HCT116 (cell line): ENCODE measurements around the gene G6PC3. TPM values are rescaled to one million over a fixed set of nuclear protein-coding genes. Genes with fewer than 3 reads are reported as not detected.

Experiments used
- ATAC-seq: fragments of 200-7000 bp; cut with Tn5 transposase; 2 replicates; pipeline ENCODE4 v1.9.1; 2020; ENCODE audit warnings: mild to moderate bottlenecking, moderate library complexity
- BruUV-seq: library from RNA; stranded (reverse); fragments of 400-500 nt; replicated peaks from 2 replicates; lab custom pipeline; 2021; lab: Mats Ljungman, UMichigan
- CTCF ChIA-PET: fragments of 300-600 bp; sonication (Branson Sonifier 250); formaldehyde crosslinking; loops from one replicate; lab custom pipeline; 2021; ENCODE audit warnings: antibody characterized with exemption; lab: Charles Lee
- POLR2A ChIA-PET: fragments of 300-600, 350-600 bp; sonication (Branson Sonifier 250); formaldehyde crosslinking; loops from one replicate; lab custom pipeline; 2021; ENCODE audit warnings: antibody characterized with exemption; lab: Charles Lee
- RAD21 ChIA-PET, 2 experiments: fragments of 300-600 bp; sonication (Branson Sonifier 250); formaldehyde crosslinking; loops; one replicate each; lab custom pipeline; 2023; ENCODE audit warnings: low total read pairs in 2 of 2; ENCODE audit not compliant: uncharacterized antibody in 2 of 2, unreplicated experiment in 2 of 2, low non-redundant PET in 1 of 2; lab: Charles Lee
- DNase-seq: peaks from one replicate; pipeline ENCODE4 v3.0.0-alpha.2; 2010; ENCODE audit warnings: low read depth, low spot score
- H2AFZ ChIP-seq: fragments of 200-600 bp; shearing (Covaris generic), sonication (generic); 2 replicates; pipeline ENCODE4 v1.6.1; 2017; ENCODE audit warnings: low read depth, mixed run types, mixed read lengths, antibody characterized with exemption, low read length; ENCODE audit not compliant: poor library complexity, severe bottlenecking
- H3K27ac ChIP-seq: 2 replicates; pipeline ENCODE4 v1.5.1; 2012; ENCODE audit warnings: low read depth, low read length
- H3K27me3 ChIP-seq: fragments of 200-600 bp; sonication (generic); 2 replicates; pipeline ENCODE4 v1.6.1; 2016; ENCODE audit warnings: mixed run types, low read length, mixed read lengths; ENCODE audit not compliant: insufficient read depth
- H3K36me3 ChIP-seq, 2 experiments: fragments of 200-500 bp in 1 of 2; fragments of 200-600 bp in 1 of 2; sonication (Bioruptor generic) in 1 of 2; sonication (generic) in 1 of 2; 2 replicates each; pipeline versions ENCODE4 v1.5.1 to v1.6.1; 2014 to 2016; ENCODE audit warnings: low read length in 2 of 2, inconsistent platforms in 1 of 2, mixed read lengths in 1 of 2, mixed run types in 1 of 2; ENCODE audit not compliant: insufficient read depth in 2 of 2, control insufficient read depth in 1 of 2
- H3K4me1 ChIP-seq, 2 experiments: fragments of 200-600 bp in 1 of 2; sonication (generic) in 1 of 2; 2 replicates each; pipeline versions ENCODE4 v1.5.1 to v1.6.1; 2012 to 2017; ENCODE audit warnings: low read length in 2 of 2, inconsistent platforms in 1 of 2, mild to moderate bottlenecking in 1 of 2, mixed read lengths in 1 of 2, mixed run types in 1 of 2, moderate library complexity in 1 of 2; ENCODE audit not compliant: insufficient read depth in 2 of 2, control insufficient read depth in 1 of 2
- H3K4me2 ChIP-seq: fragments of 200-600 bp; sonication (generic); 2 replicates; pipeline ENCODE4 v1.6.1; 2017; ENCODE audit warnings: mixed run types, low read length, mixed read lengths
- H3K4me3 ChIP-seq, 2 experiments: fragments of 200-600 bp in 1 of 2; sonication (generic) in 1 of 2; replicated peaks in 1 of 2; 2 replicates each; pipeline ENCODE4 v1.5.1; 2011 to 2016; ENCODE audit warnings: low read length in 2 of 2, control low read depth in 1 of 2, low read depth in 1 of 2, mild to moderate bottlenecking in 1 of 2, mixed read lengths in 1 of 2, mixed run types in 1 of 2
- H3K79me2 ChIP-seq: fragments of 200-600 bp; sonication (generic); 2 replicates; pipeline ENCODE4 v1.6.1; 2017; ENCODE audit warnings: mild to moderate bottlenecking, mixed run types, low read length, moderate library complexity, mixed read lengths; ENCODE audit not compliant: insufficient read depth
- H3K9ac ChIP-seq: fragments of 200-600 bp; sonication (generic); 2 replicates; pipeline ENCODE4 v1.6.1; 2016; ENCODE audit warnings: low read length, mixed read lengths
- H3K9me2 ChIP-seq: fragments of 200-600 bp; sonication (generic), shearing (Covaris generic); 2 replicates; pipeline ENCODE4 v1.6.1; 2017; ENCODE audit warnings: mixed run types, mild to moderate bottlenecking, moderate library complexity; ENCODE audit not compliant: insufficient read depth
- H3K9me3 ChIP-seq, 2 experiments: fragments of 200-500 bp in 1 of 2; fragments of 200-600 bp in 1 of 2; sonication (Bioruptor generic) in 1 of 2; sonication (generic) in 1 of 2; 2 replicates each; pipeline ENCODE4 v1.6.1; 2014 to 2017; ENCODE audit warnings: low read length in 2 of 2, mixed read lengths in 2 of 2, inconsistent platforms in 1 of 2, low read depth in 1 of 2, mild to moderate bottlenecking in 1 of 2, mixed run types in 1 of 2, moderate library complexity in 1 of 2; ENCODE audit not compliant: control insufficient read depth in 1 of 2, insufficient read depth in 1 of 2
- H4K20me1 ChIP-seq: fragments of 200-600 bp; sonication (generic), shearing (Covaris generic); 2 replicates; pipeline ENCODE4 v1.6.1; 2017; ENCODE audit warnings: mixed run types, mild to moderate bottlenecking, moderate library complexity; ENCODE audit not compliant: insufficient read depth
- CTCF ChIP-seq, 3 experiments: fragments of 200-600 bp in 1 of 3; sonication (generic) in 1 of 3; IDR thresholded peaks in 2 of 3; conservative IDR thresholded peaks in 1 of 3; 2 replicates each; pipeline ENCODE4 v1.5.1; 2012 to 2017; ENCODE audit warnings: low read depth in 2 of 3, low read length in 2 of 3, antibody characterized with exemption in 1 of 3, borderline replicate concordance in 1 of 3, control low read depth in 1 of 3, mild to moderate bottlenecking in 1 of 3, mixed read lengths in 1 of 3, mixed run types in 1 of 3, moderate library complexity in 1 of 3; ENCODE audit not compliant: insufficient read depth in 1 of 3
- FOSL1 ChIP-seq: IDR thresholded peaks from 2 replicates; pipeline ENCODE4 v1.6.1; 2012; ENCODE audit warnings: low read depth
- RAD21 ChIP-seq: IDR thresholded peaks from 2 replicates; pipeline ENCODE4 v1.6.1; 2012; ENCODE audit warnings: low read depth, mild to moderate bottlenecking
- TCF7L2 ChIP-seq: IDR thresholded peaks from 2 replicates; pipeline ENCODE4 v1.7.0; 2011; ENCODE audit warnings: borderline replicate concordance, inconsistent platforms; ENCODE audit not compliant: insufficient read depth, insufficient read length; ENCODE audit errors: extremely low read depth
- YY1 ChIP-seq: IDR thresholded peaks from 2 replicates; pipeline ENCODE4 v1.6.1; 2011; ENCODE audit warnings: low read length, low read depth, moderate library complexity, mild to moderate bottlenecking; ENCODE audit not compliant: insufficient replicate concordance; ENCODE audit errors: extremely low read depth
- intact Hi-C: fragments of 100-400 bp; cut with micrococcal nuclease; formaldehyde crosslinking; loops from 2 replicates; pipeline ENCODE4 v1.10.0; 2022
- total RNA-seq: library from RNA; stranded (reverse); gene quantifications from one replicate; pipeline ENCODE4 v1.2.1, GENCODE V29; 2021; ENCODE audit not compliant: unreplicated experiment

G6PC3 gene
- total RNA-seq, 1 experiment from 2014 or later: 50.6 TPM

GRCh38 chr17:44083250-44083849 lies 12.8 kb downstream of the G6PC3 start:
- Histone ChIP-seq H3K27ac (no peak overlapping the region), H3K27me3 (no peaks in the 10 kb centered on the region), H3K9ac (no peak overlapping the region), H3K9me3 (no peaks in the 10 kb centered on the region), H3K79me2 (no peaks in the 10 kb centered on the region), H3K4me3 (no peak overlapping the region), H3K4me2 (peak overlapping the region; percentile 16; the same call in 1 of the 2 replicates), H2AFZ (no peak overlapping the region), H3K9me2 (no peaks in the 10 kb centered on the region), H3K4me1 (peaks cover 34 to 57% of the 10 kb centered on the region in 2 experiments), H4K20me1 (no peaks in the 10 kb centered on the region), H3K36me3 (peaks cover 0 to 7% of the 10 kb centered on the region in 2 experiments; a peak in 1 of 4 replicates)
- ChIA-PET RAD21 (interaction anchor here (0.6 to 1.4 kb wide), 10 partner anchors 28 to 262 kb away, joined by 3 to 11 read pairs (median 5); partner anchors contain the start of gene HDAC5 (in 2 of the 2)), POLR2A (interaction anchor here (0.7 to 1.2 kb wide), 3 partner anchors 55 to 915 kb away, joined by 3 to 5 read pairs (median 4); no protein-coding TSS in a partner anchor), CTCF (interaction anchor here (0.7 to 2.4 kb wide), 15 partner anchors 12 to 262 kb away, joined by 3 to 23 read pairs (median 5); partner anchors contain the start of genes G6PC3, GRN and HDAC5)
- TF ChIP-seq FOSL1 (no peak), YY1 (peak; percentile 22), TCF7L2 (no peak), RAD21 (peak; percentile 92), CTCF (IDR thresholded peaks at IDR 0.05 in 2 of 3, conservative IDR thresholded peaks at IDR 0.05 in 1 of 3; ENCODE audit: borderline replicate concordance in 1 of 3, insufficient read depth in 1 of 3, low read depth in 2 of 3, low read length in 2 of 3) (peak; percentile 72 to 99 (median 85))
- no TSS peak for BruUV-seq
- DNase-seq: peak; percentile 57
- intact Hi-C loops: loop anchor here (1.0 to 5.0 kb wide), 2 partner anchors 34 to 85 kb away; no protein-coding TSS in a partner anchor
- peak; percentile 72 for ATAC-seq
